Measurements from ENCODE around the gene PIGU.

GRCh38 chr20:34543463-34544056 lies 133.3 kb downstream of the PIGU start:
- TF ChIP-seq CTCF (IDR thresholded peaks at IDR 0.05) (no peak), POLR2A (IDR thresholded peaks at IDR 0.05) (no peak)
